Measurements from ENCODE around the gene CDC42BPB.
"Not testable (repeated sequence)": the region's sequence is repeated elsewhere in the genome, so short reads cannot be mapped to it uniquely, and the experiment has no call there.

The CDC42BPB gene

GRCh38 chr14:103028161-103028767 lies 29.1 kb downstream of the CDC42BPB start:
- DNase-seq: no peak
- Mint-ChIP-seq H3K27ac (no peak overlapping the region), H3K4me1 (no peaks in the 10 kb centered on the region), H3K27me3 (peaks cover 5% of the 10 kb centered on the region), H3K9me3 (no peaks in the 10 kb centered on the region), H3K4me3 (no peak overlapping the region), H3K36me3 (no peaks in the 10 kb centered on the region)
- CTCF ChIA-PET: no interaction called here

GRCh38 chr14:103027451-103027850 lies 29.9 kb downstream of the CDC42BPB start:
- no peak overlapping the region for H3K4me3 Mint-ChIP-seq
- no peaks in the 10 kb centered on the region for H3K9me3 Mint-ChIP-seq
- peaks cover 11% of the 10 kb centered on the region for H3K27me3 Mint-ChIP-seq
- H3K27ac Mint-ChIP-seq: no peak overlapping the region
- CTCF ChIA-PET: no interaction called here
- DNase-seq: no peak
- no peaks in the 10 kb centered on the region for H3K4me1 Mint-ChIP-seq
- H3K36me3 Mint-ChIP-seq: no peaks in the 10 kb centered on the region

- H3K27ac Mint-ChIP-seq: no peak overlapping the region
- H3K9me3 Mint-ChIP-seq: no peaks in the 10 kb centered on the region
- CTCF ChIA-PET: no interaction called here
Observed at GRCh38 chr14:103026988-103027387, 30.4 kb downstream of the CDC42BPB start.

GRCh38 chr14:103026196-103026595 lies 31.2 kb downstream of the CDC42BPB start:
- H3K36me3 Mint-ChIP-seq: not testable (repeated sequence)

More at GRCh38 chr14:103026988-103027387, 30.4 kb downstream of the CDC42BPB start:
- H3K4me1 Mint-ChIP-seq: no peaks in the 10 kb centered on the region
- H3K27me3 Mint-ChIP-seq: peaks cover 13% of the 10 kb centered on the region
- no peak for DNase-seq
- H3K36me3 Mint-ChIP-seq: no peaks in the 10 kb centered on the region
- no peak overlapping the region for H3K4me3 Mint-ChIP-seq

GRCh38 chr14:103023881-103024473 lies 33.4 kb downstream of the CDC42BPB start:
- no peaks in the 10 kb centered on the region for H3K9me3 Mint-ChIP-seq

More at GRCh38 chr14:103026196-103026595, 31.2 kb downstream of the CDC42BPB start:
- H3K4me3 Mint-ChIP-seq, H3K27ac Mint-ChIP-seq, H3K4me1 Mint-ChIP-seq, DNase-seq, CTCF ChIA-PET, H3K9me3 Mint-ChIP-seq: not testable (repeated sequence)
- H3K27me3 Mint-ChIP-seq: peaks cover 19% of the 10 kb centered on the region

GRCh38 chr14:103022685-103023044 lies 34.7 kb downstream of the CDC42BPB start:
- Mint-ChIP-seq H3K36me3 (no peaks in the 10 kb centered on the region), H3K9me3 (no peaks in the 10 kb centered on the region), H3K27ac (no peak overlapping the region), H3K27me3 (peaks cover 23% of the 10 kb centered on the region), H3K4me3 (no peak overlapping the region), H3K4me1 (no peaks in the 10 kb centered on the region)
- CTCF ChIA-PET: no interaction called here
- DNase-seq: no peak

More at GRCh38 chr14:103023881-103024473, 33.4 kb downstream of the CDC42BPB start:
- no peak overlapping the region for H3K27ac Mint-ChIP-seq
- CTCF ChIA-PET: interaction anchor here (0.6 kb wide), 1 partner anchor 55 kb away, joined by 3 read pairs; no protein-coding TSS in a partner anchor
- H3K4me3 Mint-ChIP-seq: no peak overlapping the region
- H3K27me3 Mint-ChIP-seq: peaks cover 23% of the 10 kb centered on the region
- no peak for DNase-seq
- no peaks in the 10 kb centered on the region for H3K4me1 Mint-ChIP-seq
- H3K36me3 Mint-ChIP-seq: no peaks in the 10 kb centered on the region

GRCh38 chr14:103022002-103022684 lies 35.2 kb downstream of the CDC42BPB start:
- Mint-ChIP-seq H3K27ac (no peak overlapping the region), H3K27me3 (peaks cover 23% of the 10 kb centered on the region), H3K4me1 (no peaks in the 10 kb centered on the region), H3K9me3 (no peaks in the 10 kb centered on the region), H3K4me3 (no peak overlapping the region), H3K36me3 (no peaks in the 10 kb centered on the region)
- CTCF ChIA-PET: no interaction called here
- no peak for DNase-seq

- Mint-ChIP-seq H3K4me1 (no peaks in the 10 kb centered on the region), H3K27me3 (peaks cover 23% of the 10 kb centered on the region), H3K4me3 (no peak overlapping the region), H3K27ac (no peak overlapping the region), H3K36me3 (no peaks in the 10 kb centered on the region), H3K9me3 (no peaks in the 10 kb centered on the region)
- no peak for DNase-seq
- CTCF ChIA-PET: no interaction called here
Observed at GRCh38 chr14:103021684-103022001, 35.7 kb downstream of the CDC42BPB start.

GRCh38 chr14:103020271-103021170 lies 36.8 kb downstream of the CDC42BPB start:
- no peaks in the 10 kb centered on the region for H3K4me1 Mint-ChIP-seq
- CTCF ChIA-PET: no interaction called here
- H3K4me3 Mint-ChIP-seq: no peak overlapping the region
- H3K9me3 Mint-ChIP-seq: no peaks in the 10 kb centered on the region
- H3K36me3 Mint-ChIP-seq: no peaks in the 10 kb centered on the region
- no peak for DNase-seq
- H3K27ac Mint-ChIP-seq: peak overlapping the region; percentile 52
- peaks cover 28% of the 10 kb centered on the region for H3K27me3 Mint-ChIP-seq

- CTCF ChIA-PET: no interaction called here
- H3K4me3 Mint-ChIP-seq: no peak overlapping the region
- peaks cover 28% of the 10 kb centered on the region for H3K27me3 Mint-ChIP-seq
Observed at GRCh38 chr14:103019826-103020225, 37.5 kb downstream of the CDC42BPB start.

GRCh38 chr14:103019236-103019635 lies 38.1 kb downstream of the CDC42BPB start:
- CTCF ChIA-PET: interaction anchor here (1.0 kb wide), 1 partner anchor 86 kb away, joined by 3 read pairs; no protein-coding TSS in a partner anchor
- peaks cover 28% of the 10 kb centered on the region for H3K27me3 Mint-ChIP-seq
- no peak overlapping the region for H3K4me3 Mint-ChIP-seq
- no peaks in the 10 kb centered on the region for H3K36me3 Mint-ChIP-seq
- H3K4me1 Mint-ChIP-seq: peaks cover 11% of the 10 kb centered on the region
- no peaks in the 10 kb centered on the region for H3K9me3 Mint-ChIP-seq
- no peak for DNase-seq
- H3K27ac Mint-ChIP-seq: no peak overlapping the region

More at GRCh38 chr14:103019826-103020225, 37.5 kb downstream of the CDC42BPB start:
- Mint-ChIP-seq H3K9me3 (no peaks in the 10 kb centered on the region), H3K27ac (no peak overlapping the region), H3K36me3 (no peaks in the 10 kb centered on the region), H3K4me1 (peaks cover 5% of the 10 kb centered on the region)
- DNase-seq: no peak

- no peaks in the 10 kb centered on the region for H3K9me3 Mint-ChIP-seq
- CTCF ChIA-PET: no interaction called here
- DNase-seq: no peak
- H3K4me1 Mint-ChIP-seq: peaks cover 11% of the 10 kb centered on the region
- no peak overlapping the region for H3K4me3 Mint-ChIP-seq
- no peaks in the 10 kb centered on the region for H3K36me3 Mint-ChIP-seq
- H3K27me3 Mint-ChIP-seq: peaks cover 11% of the 10 kb centered on the region
- no peak overlapping the region for H3K27ac Mint-ChIP-seq
Observed at GRCh38 chr14:103016594-103016993, 40.8 kb downstream of the CDC42BPB start.

GRCh38 chr14:103016071-103016470 lies 41.3 kb downstream of the CDC42BPB start:
- Mint-ChIP-seq H3K27me3 (peaks cover 9% of the 10 kb centered on the region), H3K36me3 (no peaks in the 10 kb centered on the region), H3K4me3 (no peak overlapping the region), H3K4me1 (peaks cover 11% of the 10 kb centered on the region), H3K27ac (no peak overlapping the region), H3K9me3 (no peaks in the 10 kb centered on the region)
- no peak for DNase-seq
- CTCF ChIA-PET: no interaction called here

- H3K9me3 Mint-ChIP-seq: no peaks in the 10 kb centered on the region
- CTCF ChIA-PET: no interaction called here
- H3K4me1 Mint-ChIP-seq: peaks cover 11% of the 10 kb centered on the region
- H3K4me3 Mint-ChIP-seq: no peak overlapping the region
- no peak for DNase-seq
- no peak overlapping the region for H3K27ac Mint-ChIP-seq
- no peaks in the 10 kb centered on the region for H3K36me3 Mint-ChIP-seq
- H3K27me3 Mint-ChIP-seq: peaks cover 7% of the 10 kb centered on the region
Observed at GRCh38 chr14:103015426-103015825, 41.9 kb downstream of the CDC42BPB start.
